Measurements from ENCODE around the gene ARHGAP23. TPM values are rescaled to one million over a fixed set of nuclear protein-coding genes. Genes with fewer than 3 reads are reported as not detected.
"Not testable (repeated sequence)": the region's sequence is repeated elsewhere in the genome, so short reads cannot be mapped to it uniquely, and the experiment has no call there.

ARHGAP23 gene
- total and polyA plus RNA-seq, 10 of the 15 experiments (the other 5 are each of a cell fraction or from before 2014, with no cell fraction given): 0.23 to 5.8 (median 2.1) TPM

- CTCF ChIA-PET; H3K27ac ChIP-seq (ENCODE audit: control insufficient read depth, insufficient read depth); BruUV-seq (replicated peaks); ATAC-seq; SMC1A ChIA-PET (ENCODE audit: uncharacterized antibody, unreplicated experiment); RAD21 ChIA-PET (ENCODE audit: unreplicated experiment); DNase-seq (ENCODE audit: low read depth, low spot score); intact Hi-C loops (cut with micrococcal nuclease; ENCODE audit: unreplicated experiment); H3K4me1 ChIP-seq (ENCODE audit: control insufficient read depth, insufficient read depth, low read length); H3K27me3 ChIP-seq (replicated peaks in 1 of 2; ENCODE audit: control insufficient read depth in 2 of 2, insufficient read depth in 2 of 2, low read length in 1 of 2); H4K20me1 ChIP-seq (ENCODE audit: control insufficient read depth, insufficient read depth); POLR2A ChIA-PET; H3K4me2 ChIP-seq (ENCODE audit: control insufficient read depth, insufficient read depth); H3K9ac ChIP-seq (ENCODE audit: control insufficient read depth, insufficient read depth, low read length); H3K9me3 ChIP-seq (replicated peaks; ENCODE audit: control insufficient read depth, insufficient read depth, low read length); H3K4me3 ChIP-seq; H3K36me3 ChIP-seq (ENCODE audit: control insufficient read depth in 2 of 2, insufficient read depth in 2 of 2, low read length in 1 of 2); H2AFZ ChIP-seq (ENCODE audit: control insufficient read depth, low read depth, low read length); FAIRE-seq; H3K79me2 ChIP-seq (ENCODE audit: control insufficient read depth, insufficient read depth, low read length): not testable (repeated sequence)
- 74% methylated on average over 4 of the region's 4 CpGs for WGBS (ENCODE audit: insufficient coverage, insufficient replicate concordance, low lambda C conversion rate, missing lambda C conversion rate)
- in situ Hi-C loops (cut with MboI): loop anchor here (10.0 kb wide), 1 partner anchor 134 kb away; the partner anchor contains the start of gene GPR179
Measured at GRCh38 chr17:38478667-38479066, 50.4 kb downstream of the ARHGAP23 start.

- H3K79me2 ChIP-seq (ENCODE audit: control insufficient read depth, insufficient read depth, low read length); DNase-seq (ENCODE audit: low read depth, low spot score); POLR2A ChIA-PET; ATAC-seq; SMC1A ChIA-PET (ENCODE audit: uncharacterized antibody, unreplicated experiment); H3K9ac ChIP-seq (ENCODE audit: control insufficient read depth, insufficient read depth, low read length); H3K4me3 ChIP-seq; BruUV-seq (replicated peaks); H2AFZ ChIP-seq (ENCODE audit: control insufficient read depth, low read depth, low read length); H3K9me3 ChIP-seq (replicated peaks; ENCODE audit: control insufficient read depth, insufficient read depth, low read length); H3K4me2 ChIP-seq (ENCODE audit: control insufficient read depth, insufficient read depth); FAIRE-seq; H4K20me1 ChIP-seq (ENCODE audit: control insufficient read depth, insufficient read depth); RAD21 ChIA-PET (ENCODE audit: unreplicated experiment); H3K27me3 ChIP-seq (replicated peaks in 1 of 2; ENCODE audit: control insufficient read depth in 2 of 2, insufficient read depth in 2 of 2, low read length in 1 of 2); H3K27ac ChIP-seq (ENCODE audit: control insufficient read depth, insufficient read depth); H3K36me3 ChIP-seq (ENCODE audit: control insufficient read depth in 2 of 2, insufficient read depth in 2 of 2, low read length in 1 of 2); intact Hi-C loops (cut with micrococcal nuclease; ENCODE audit: unreplicated experiment); in situ Hi-C loops (cut with MboI): not testable (repeated sequence)
- 76% methylated on average over 19 of the region's 19 CpGs for WGBS (ENCODE audit: insufficient coverage, insufficient replicate concordance, low lambda C conversion rate, missing lambda C conversion rate)
- CTCF ChIA-PET: interaction anchor here (1.8 kb wide), 1 partner anchor 58 kb away, joined by 5 read pairs; no protein-coding TSS in a partner anchor
- peaks cover 17% of the 10 kb centered on the region for H3K4me1 ChIP-seq (ENCODE audit: control insufficient read depth, insufficient read depth, low read length)
Measured at GRCh38 chr17:38482039-38482699, 53.9 kb downstream of the ARHGAP23 start.

GRCh38 chr17:38482700-38483043 is 54.4 kb downstream of the ARHGAP23 start:
- intact Hi-C loops (cut with micrococcal nuclease; ENCODE audit: unreplicated experiment); DNase-seq (ENCODE audit: low read depth, low spot score): not testable (repeated sequence)

More at GRCh38 chr17:38482700-38483043, 54.4 kb downstream of the ARHGAP23 start:
- RAD21 ChIA-PET (ENCODE audit: unreplicated experiment); H3K79me2 ChIP-seq (ENCODE audit: control insufficient read depth, insufficient read depth, low read length); H3K4me3 ChIP-seq; H3K36me3 ChIP-seq (ENCODE audit: control insufficient read depth in 2 of 2, insufficient read depth in 2 of 2, low read length in 1 of 2); BruUV-seq (replicated peaks); POLR2A ChIA-PET; H3K4me2 ChIP-seq (ENCODE audit: control insufficient read depth, insufficient read depth); H3K9ac ChIP-seq (ENCODE audit: control insufficient read depth, insufficient read depth, low read length); ATAC-seq; in situ Hi-C loops (cut with MboI); H3K9me3 ChIP-seq (replicated peaks; ENCODE audit: control insufficient read depth, insufficient read depth, low read length); H2AFZ ChIP-seq (ENCODE audit: control insufficient read depth, low read depth, low read length); H4K20me1 ChIP-seq (ENCODE audit: control insufficient read depth, insufficient read depth); H3K27me3 ChIP-seq (replicated peaks in 1 of 2; ENCODE audit: control insufficient read depth in 2 of 2, insufficient read depth in 2 of 2, low read length in 1 of 2); FAIRE-seq; SMC1A ChIA-PET (ENCODE audit: uncharacterized antibody, unreplicated experiment); H3K27ac ChIP-seq (ENCODE audit: control insufficient read depth, insufficient read depth): not testable (repeated sequence)
- 58% methylated on average over 7 of the region's 8 CpGs for WGBS (ENCODE audit: insufficient coverage, insufficient replicate concordance, low lambda C conversion rate, missing lambda C conversion rate)
- peaks cover 17% of the 10 kb centered on the region for H3K4me1 ChIP-seq (ENCODE audit: control insufficient read depth, insufficient read depth, low read length)
- CTCF ChIA-PET: interaction anchor here (1.8 kb wide), 1 partner anchor 59 kb away, joined by 5 read pairs; no protein-coding TSS in a partner anchor
